ENCODE measurements around the gene H19.

H19 gene

GRCh38 chr11:1982873-1983600 lies 14.6 kb downstream of the H19 start:
- no peak for DNase-seq

DNA sequence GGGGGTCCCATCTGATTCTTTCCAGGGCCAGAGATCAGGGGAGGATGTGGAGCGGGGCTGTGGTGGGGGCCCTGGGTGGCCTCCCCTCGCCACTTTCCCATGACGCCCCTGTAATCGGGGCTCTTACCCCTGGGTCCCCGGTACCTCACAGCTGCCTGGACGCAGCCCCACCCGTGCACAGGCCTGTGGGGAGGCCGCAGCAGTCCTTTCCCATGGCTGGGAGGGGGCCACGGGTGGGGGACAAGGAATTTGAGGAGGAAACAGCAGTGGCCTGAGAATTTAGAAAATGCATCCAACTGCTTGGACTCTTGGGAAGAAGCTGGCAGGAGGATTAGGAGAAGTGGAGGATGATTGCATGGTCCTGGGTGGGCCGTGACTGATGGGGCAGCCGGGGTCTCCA lies 18.0 kb downstream of the H19 start:
- DNase-seq = no peak

DNA sequence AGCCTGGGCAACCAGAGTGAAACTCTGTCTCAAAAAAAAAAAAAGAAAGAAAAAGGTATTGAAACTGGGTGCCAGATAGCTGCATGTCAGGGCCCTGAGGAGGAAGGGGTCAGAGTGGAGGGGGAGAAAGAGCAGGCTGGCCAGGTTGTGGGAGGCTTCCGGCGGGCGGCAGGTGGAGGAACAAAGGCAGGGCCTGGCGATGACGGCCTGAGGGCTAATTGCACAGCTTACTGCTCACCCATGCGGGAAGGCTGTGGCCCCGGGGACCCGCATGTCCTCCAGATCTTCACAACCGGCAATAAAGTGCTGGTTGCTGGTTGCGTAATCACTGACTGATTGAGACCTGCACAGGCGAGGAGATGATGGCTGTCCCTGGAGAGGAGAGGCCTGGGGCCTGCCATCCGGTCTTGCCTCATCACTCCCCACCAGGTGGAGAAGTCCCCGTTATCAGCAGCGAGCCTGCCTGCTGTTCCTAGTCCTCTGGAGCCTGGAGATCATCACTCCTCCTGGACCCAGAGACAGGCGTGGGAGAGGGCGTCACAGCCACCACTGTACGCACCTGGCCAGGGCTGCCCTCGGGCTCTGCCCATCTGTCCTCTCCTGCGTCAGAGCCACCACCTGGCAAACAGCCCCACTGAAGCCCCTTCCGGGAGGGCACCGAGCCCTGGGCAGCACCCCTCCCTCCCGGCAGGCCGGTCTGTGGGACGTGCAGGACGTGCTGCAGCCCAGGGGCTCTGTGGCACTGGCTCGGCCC lies 18.7 kb downstream of the H19 start:
- no peak for DNase-seq

DNA sequence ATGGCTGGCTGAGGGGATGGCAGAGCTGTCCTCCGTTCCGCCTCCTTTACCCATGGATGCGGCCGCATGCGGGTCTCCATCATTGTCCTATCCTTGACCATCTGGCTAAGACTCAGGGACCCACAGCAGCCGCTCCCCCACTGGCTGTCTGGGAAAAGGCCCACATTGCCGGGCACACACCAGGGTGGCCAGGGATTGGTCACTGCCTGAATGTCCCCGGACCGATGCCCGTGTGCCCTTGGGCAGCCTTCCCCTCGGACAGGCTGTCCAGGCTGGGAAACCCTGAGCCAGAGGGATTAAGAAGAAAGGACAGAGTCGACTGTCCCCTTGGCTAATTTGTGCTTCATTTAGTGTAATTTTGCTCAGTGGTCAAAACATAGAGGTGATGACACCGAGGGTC lies 22.5 kb downstream of the H19 start:
- no peak for DNase-seq

DNA sequence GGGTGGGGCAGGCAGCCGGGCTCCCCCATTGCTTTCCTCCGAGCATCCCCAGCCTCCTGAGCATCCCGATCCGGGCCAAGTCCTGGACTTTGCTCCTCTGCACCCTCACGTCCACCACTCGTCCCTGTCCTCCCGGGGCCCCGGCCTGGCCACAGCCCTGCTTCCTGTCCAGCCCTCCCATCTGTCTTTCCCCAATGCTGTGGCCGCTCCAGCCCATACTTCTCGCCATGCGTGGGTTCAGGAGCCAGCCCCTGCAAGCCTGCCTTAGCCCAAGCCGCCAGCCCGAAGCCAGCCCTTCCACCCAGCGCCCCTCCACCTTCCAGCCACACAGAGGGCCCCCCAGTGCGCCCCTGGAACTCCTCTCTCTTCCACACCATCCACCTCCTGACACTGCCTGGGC lies 26.7 kb downstream of the H19 start:
- no peak for DNase-seq

GRCh38 chr11:1969776-1970175 lies 27.9 kb downstream of the H19 start:
- no peak for DNase-seq

GRCh38 chr11:1969035-1969434 lies 28.6 kb downstream of the H19 start:
- DNase-seq = no peak

DNA sequence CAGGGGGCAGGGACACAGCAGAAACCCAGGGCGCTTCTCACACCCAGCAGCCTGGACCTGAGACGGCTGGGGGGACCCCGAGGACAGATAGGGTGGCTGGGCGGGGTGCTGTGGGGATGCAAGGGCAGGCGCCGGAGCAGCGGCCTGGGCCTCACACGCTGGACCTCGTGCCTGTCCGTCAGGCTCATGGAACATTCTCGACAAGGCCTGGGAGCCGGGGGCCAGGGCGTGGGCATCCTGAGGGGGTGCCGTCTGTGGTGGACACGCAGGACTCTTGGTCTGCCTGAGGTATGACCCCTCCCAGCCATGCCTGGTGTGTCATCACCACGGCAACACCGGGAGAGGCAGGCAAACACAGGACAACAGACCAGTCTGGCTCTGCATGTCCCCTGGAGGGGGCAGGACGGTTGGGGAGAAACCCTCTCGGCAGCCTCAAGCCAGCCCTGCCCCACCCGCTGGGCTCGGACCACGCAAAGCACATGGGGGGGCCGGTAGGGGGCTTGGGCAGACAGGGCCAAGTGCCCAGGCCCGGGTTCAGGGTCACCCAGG lies 29.1 kb downstream of the H19 start:
- DNase-seq = no peak

DNA sequence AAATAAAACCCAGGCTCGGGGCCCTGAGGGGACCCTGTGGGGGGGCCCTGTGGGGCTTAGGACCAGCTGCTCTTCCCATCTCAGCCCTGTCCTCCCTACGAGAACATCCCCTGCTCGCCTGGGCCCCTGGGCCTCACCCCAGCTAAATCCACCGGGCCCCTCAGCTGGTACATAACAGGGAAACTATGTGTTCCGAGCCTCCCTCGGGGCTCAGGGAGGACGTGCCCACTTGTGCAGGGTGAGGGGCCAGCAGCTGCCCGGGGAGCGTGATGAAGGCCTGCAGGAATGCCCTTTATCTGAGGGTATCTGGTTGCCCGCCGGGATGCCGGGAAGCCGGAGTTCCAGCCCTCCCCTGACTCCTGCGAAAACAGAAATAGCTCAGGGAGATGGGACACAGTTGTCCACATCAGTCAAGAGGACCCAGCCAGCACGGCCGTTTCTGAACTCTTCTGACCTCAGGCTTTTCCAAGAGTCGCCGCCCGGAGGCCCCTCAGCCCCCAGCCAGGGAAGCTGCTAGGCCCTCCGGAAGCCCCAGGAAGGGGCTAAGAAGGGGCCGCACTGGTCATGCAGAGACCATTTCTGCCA lies 29.9 kb downstream of the H19 start:
- DNase-seq = no peak

GRCh38 chr11:1966531-1966930 lies 31.1 kb downstream of the H19 start:
- DNase-seq = no peak

GRCh38 chr11:1964955-1965354 lies 32.7 kb downstream of the H19 start:
- DNase-seq = no peak

DNA sequence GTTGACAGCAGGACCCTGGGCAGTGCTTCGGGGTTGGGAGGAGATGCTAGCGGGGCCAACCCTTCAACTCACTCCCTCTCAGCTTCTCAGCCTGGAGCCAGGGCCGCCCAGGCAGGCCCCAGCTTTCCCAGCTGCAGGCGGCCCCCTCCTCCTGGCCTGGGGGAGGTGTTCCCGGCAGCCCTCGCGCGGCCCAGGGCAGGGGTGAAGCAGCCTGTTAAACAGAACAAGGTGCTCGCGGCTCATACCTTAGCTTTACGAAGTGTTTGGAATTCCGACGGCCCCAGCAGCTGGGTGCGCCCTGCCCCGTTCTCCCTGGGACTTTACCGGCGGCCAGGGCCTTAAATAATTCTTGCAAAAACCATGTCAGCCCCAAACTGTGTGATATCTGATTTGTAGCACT lies 33.3 kb downstream of the H19 start:
- no peak for DNase-seq

DNA sequence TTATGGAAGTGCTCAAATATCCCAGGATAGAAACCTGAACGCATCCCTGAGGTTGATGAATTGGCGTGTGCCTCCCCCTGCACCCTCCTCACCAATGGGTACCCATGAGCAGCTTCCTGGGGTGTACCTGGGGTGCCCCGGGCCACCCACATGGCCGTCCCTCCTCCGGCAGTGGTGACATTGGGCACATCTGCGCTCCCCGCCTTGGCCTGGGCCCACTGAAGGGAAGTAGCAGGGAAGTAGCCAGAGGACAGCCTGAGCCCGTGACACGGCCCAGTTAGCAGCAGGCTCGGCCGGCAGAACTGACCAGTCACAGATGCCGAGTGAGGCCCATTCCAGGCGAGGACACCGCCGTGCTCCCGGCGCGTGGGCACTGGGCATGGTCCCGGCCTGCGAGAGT lies 33.8 kb downstream of the H19 start:
- DNase-seq = no peak

- DNase-seq = no peak
Observed at GRCh38 chr11:1959786-1960185, 37.9 kb downstream of the H19 start.

DNA sequence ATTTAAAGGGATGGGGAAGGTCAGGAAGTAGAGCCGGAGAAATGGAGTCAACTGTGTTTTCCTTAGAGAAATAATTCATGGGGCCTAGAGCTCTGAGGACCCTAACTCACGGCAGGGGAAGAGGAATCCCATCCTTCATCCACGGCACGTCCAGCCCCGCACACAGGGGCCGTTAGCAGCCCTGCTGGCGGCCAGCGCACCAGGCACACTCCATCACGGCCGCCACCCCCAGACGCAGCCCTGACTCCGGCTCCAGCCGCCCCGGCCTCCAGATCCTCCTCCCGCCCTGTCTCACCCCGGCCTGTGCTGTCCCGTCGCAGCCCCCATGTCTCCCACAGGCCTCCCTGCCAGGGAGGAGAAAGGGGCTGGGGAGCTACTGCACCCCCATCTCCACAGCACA lies 39.3 kb downstream of the H19 start:
- DNase-seq = no peak

DNA sequence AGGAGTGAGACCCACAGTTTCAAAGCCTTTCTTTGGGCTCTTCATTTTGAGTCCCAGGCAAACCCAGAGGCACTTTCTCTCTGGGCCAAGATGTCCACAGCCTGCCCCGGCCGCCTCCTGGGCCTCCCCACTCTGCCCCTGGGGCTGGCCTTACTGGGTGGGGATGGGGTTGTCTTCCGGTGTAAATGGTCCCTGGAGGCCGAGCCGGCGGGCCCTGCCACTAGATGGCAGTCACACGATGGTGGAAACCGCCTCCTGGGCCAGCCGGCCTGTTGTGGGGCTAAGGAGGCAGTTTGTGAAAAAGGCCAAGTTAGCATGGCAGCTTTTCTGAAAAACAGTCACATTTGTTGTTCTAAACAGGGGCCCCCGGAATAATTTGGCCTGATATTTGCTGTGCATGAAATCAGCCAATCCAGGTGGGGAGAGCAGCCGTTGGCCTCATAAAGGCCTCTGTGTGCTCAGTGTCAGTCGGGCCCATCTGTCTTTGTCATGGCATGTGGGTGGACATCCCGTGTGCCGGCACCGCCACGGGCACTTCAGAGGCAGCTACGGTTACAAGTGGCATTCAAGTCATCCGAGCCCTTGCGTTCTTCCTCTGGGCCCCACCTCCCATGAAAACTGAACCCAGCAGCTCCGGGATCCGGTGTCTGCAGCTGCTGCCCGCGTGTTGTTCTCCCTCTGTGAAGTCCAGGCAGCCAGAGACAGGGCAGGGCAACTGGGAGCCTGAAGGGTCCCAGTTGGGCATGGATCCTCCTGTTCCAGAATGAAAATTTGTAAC lies 44.0 kb downstream of the H19 start:
- no peak for DNase-seq

- no peak for DNase-seq
Observed at GRCh38 chr11:1952806-1953482, 44.7 kb downstream of the H19 start.

DNA sequence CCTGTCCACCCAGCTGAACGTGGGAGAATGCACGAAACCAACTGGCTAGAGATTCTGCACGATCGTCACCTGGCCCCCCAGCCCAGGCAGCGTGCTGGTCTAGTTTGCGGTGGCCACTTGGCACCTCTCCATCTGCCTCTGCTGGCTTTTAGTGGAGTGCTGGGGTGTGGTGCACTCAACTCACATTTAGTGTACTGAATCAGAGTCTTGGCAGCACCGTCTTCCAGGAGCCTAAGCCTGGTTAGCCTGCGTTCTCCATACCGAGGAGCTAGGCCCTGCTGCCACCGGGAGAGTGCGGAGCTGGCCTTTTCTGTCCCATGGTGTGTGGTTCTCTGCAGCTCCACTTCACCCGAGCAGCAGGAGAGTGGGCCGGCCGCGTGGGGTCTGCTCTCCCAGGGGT lies 47.7 kb downstream of the H19 start:
- no peak for DNase-seq

DNA sequence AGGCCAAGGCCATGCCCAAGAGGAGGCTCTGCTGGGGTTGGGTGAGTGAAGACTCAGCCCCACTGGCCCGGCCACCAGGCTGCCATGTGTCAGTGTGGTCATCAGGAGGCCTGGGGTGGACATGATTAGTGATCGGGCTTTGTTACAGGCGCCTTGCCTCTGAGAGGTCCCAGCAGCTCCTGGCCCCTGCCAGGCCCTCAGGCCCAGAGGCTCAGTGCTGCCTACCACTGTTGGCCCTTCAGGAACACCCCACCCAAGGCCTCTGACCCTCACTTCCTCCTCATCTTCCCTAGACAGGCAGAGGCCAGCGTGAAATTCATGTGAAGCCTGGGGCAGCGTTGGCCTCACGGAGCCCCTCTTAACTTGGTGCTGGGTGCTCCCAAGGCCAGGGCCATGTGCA lies 48.3 kb downstream of the H19 start:
- no peak for DNase-seq

DNA sequence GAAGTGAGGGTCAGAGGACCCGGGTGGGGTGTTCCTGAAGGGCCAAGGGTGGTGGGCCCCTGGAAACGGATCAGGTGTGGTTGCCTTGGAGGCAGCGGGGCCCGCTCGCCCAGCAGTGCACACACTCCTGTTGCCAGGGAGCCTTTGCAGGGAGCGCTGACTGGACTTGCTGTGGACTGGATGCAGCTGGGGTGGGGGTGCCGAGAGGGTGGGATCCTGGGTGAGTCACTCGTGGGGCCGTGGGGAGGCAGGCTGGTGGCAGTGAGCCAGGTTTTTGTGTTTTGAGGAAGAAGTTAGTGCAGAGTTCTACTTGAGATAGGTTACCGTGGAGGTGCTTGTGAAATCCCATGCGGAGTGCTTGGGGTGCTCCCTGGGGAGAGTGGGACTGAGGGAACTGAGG lies 49.3 kb downstream of the H19 start:
- no peak for DNase-seq

GRCh38 chr11:1947592-1948237 lies 49.9 kb downstream of the H19 start:
- no peak for DNase-seq

Measured in inflammatory macrophage treated with lipopolysaccharide for 1 hour (primary cell).